Smooth muscle cell of the brain vasculature (primary cell): Measurements from ENCODE around the gene CNN2.

Source experiments
- DNase-seq: peaks from one replicate; pipeline ENCODE4 v3.0.0-alpha.2; 2012; ENCODE audit warnings: low read depth, low spot score

CNN2 gene

GRCh38 chr19:1026783-1027649 is 608 bp downstream of the CNN2 start:
- DNase-seq: no peak

- no peak for DNase-seq
These were observed 1.2 kb downstream of the CNN2 start for GRCh38 chr19:1027650-1028061.

- peak; percentile 98 for DNase-seq
These were observed 1.9 kb downstream of the CNN2 start for GRCh38 chr19:1028062-1028926.

- no peak for DNase-seq
These were observed 6.0 kb downstream of the CNN2 start for GRCh38 chr19:1032264-1032867.

GRCh38 chr19:1035998-1036621 is 9.7 kb downstream of the CNN2 start:
- DNase-seq: no peak

- DNase-seq: no peak
These were observed 11.2 kb downstream of the CNN2 start for GRCh38 chr19:1037621-1038064.

- DNase-seq: no peak
These were observed 12.7 kb downstream of the CNN2 start for GRCh38 chr19:1038978-1039645.

- DNase-seq: peak; percentile 92
These were observed 13.5 kb downstream of the CNN2 start, which contains the start of gene ABCA7 for GRCh38 chr19:1039646-1040475. TSS of gene ABCA7 (plus strand) at chr19:1040107. CDS start at chr19:1041362, 1,255 bp downstream.

- peak; percentile 75 for DNase-seq
These were observed 14.3 kb downstream of the CNN2 start for GRCh38 chr19:1040476-1041271.

GRCh38 chr19:1041272-1041834 is 14.9 kb downstream of the CNN2 start:
- no peak for DNase-seq

- no peak for DNase-seq
These were observed 15.7 kb downstream of the CNN2 start for GRCh38 chr19:1041835-1042685.

GRCh38 chr19:1042689-1043511 is 16.5 kb downstream of the CNN2 start:
- DNase-seq: no peak

- DNase-seq: no peak
These were observed 18.8 kb downstream of the CNN2 start for GRCh38 chr19:1045247-1045603.

- DNase-seq: no peak
These were observed 19.8 kb downstream of the CNN2 start for GRCh38 chr19:1046117-1046626.

GRCh38 chr19:1046836-1047695 is 20.7 kb downstream of the CNN2 start:
- DNase-seq: no peak

GRCh38 chr19:1047696-1048147 is 21.3 kb downstream of the CNN2 start:
- no peak for DNase-seq
